HEK293T (cell line): ENCODE measurements around the gene ELOVL2.
A peak's percentile ranks its signal among the peaks of the same experiment; 100 is the strongest.

ENCODE experiments used
- CTCF ChIA-PET: fragments of 350-600 bp; formaldehyde crosslinking; extraction: SDS; loops from one replicate; lab custom pipeline; 2021; ENCODE audit warnings: antibody characterized with exemption, inconsistent platforms; lab: Yijun Ruan, JAX
- POLR2A ChIA-PET: fragments of 350-600 bp; formaldehyde crosslinking; extraction: SDS; loops from one replicate; lab custom pipeline; 2020; ENCODE audit warnings: antibody characterized with exemption, inconsistent platforms; lab: Yijun Ruan, JAX
- DNase-seq: peaks from one replicate; pipeline ENCODE4 v3.0.0; 2012; ENCODE audit warnings: mixed read lengths; ENCODE audit errors: extremely low spot score
- ARNT ChIP-seq: fragments of 450-650 bp; IDR thresholded peaks from 2 replicates; pipeline ENCODE4 v1.6.1; 2017; ENCODE audit warnings: mild to moderate bottlenecking
- BHLHE40 ChIP-seq: fragments of 450-650 bp; IDR thresholded peaks from 2 replicates; pipeline ENCODE4 v1.6.1; 2016; ENCODE audit warnings: mild to moderate bottlenecking, moderate library complexity, borderline replicate concordance
- CTBP1 ChIP-seq: fragments of 450-650 bp; IDR thresholded peaks from 2 replicates; pipeline ENCODE4 v1.6.1; 2016; ENCODE audit warnings: borderline replicate concordance
- ELF4 ChIP-seq: fragments of 450-650 bp; IDR thresholded peaks from 2 replicates; pipeline ENCODE4 v1.6.1; 2017; ENCODE audit warnings: antibody characterized with exemption
- FOXA1 ChIP-seq: fragments of 450-650 bp; IDR thresholded peaks from 2 replicates; pipeline ENCODE4 v1.6.1; 2016; ENCODE audit warnings: mild to moderate bottlenecking
- FOXK2 ChIP-seq: fragments of 450-650 bp; IDR thresholded peaks from 2 replicates; pipeline ENCODE4 v1.6.1; 2016; ENCODE audit warnings: mild to moderate bottlenecking
- FOXM1 ChIP-seq: fragments of 450-650 bp; IDR thresholded peaks from 2 replicates; pipeline ENCODE4 v1.6.1; 2017; ENCODE audit warnings: mild to moderate bottlenecking, borderline replicate concordance
- HDGF ChIP-seq: fragments of 450-650 bp; IDR thresholded peaks from 2 replicates; pipeline ENCODE4 v1.6.1; 2017; ENCODE audit warnings: antibody characterized with exemption, borderline replicate concordance
- L3MBTL2 ChIP-seq: fragments of 450-650 bp; conservative IDR thresholded peaks from 2 replicates; pipeline ENCODE4 v1.6.1; 2016; ENCODE audit warnings: mild to moderate bottlenecking
- LEF1 ChIP-seq: fragments of 450-650 bp; IDR thresholded peaks from 2 replicates; pipeline ENCODE4 v1.6.1; 2017; ENCODE audit warnings: mild to moderate bottlenecking, borderline replicate concordance
- NFRKB ChIP-seq: fragments of 450-650 bp; IDR thresholded peaks from 2 replicates; pipeline ENCODE4 v1.6.1; 2016; ENCODE audit warnings: mild to moderate bottlenecking, moderate library complexity
- SP1 ChIP-seq: fragments of 450-650 bp; IDR thresholded peaks from 2 replicates; pipeline ENCODE4 v1.6.1; 2017
- SUZ12 ChIP-seq: fragments of 450-650 bp; IDR thresholded peaks from 2 replicates; pipeline ENCODE4 v1.6.1; 2016; ENCODE audit warnings: mild to moderate bottlenecking
- TARDBP ChIP-seq: fragments of 450-650 bp; IDR thresholded peaks from 2 replicates; pipeline ENCODE4 v1.6.1; 2016
- ZNF384 ChIP-seq: fragments of 450-650 bp; IDR thresholded peaks from 2 replicates; pipeline ENCODE4 v1.6.1; 2016
- TF ChIP-seq, protein P1 (sequence below): fragments of 450-650 bp; IDR thresholded peaks from 2 replicates; pipeline ENCODE4 v1.6.1; 2016

The ELOVL2 gene

DNA sequence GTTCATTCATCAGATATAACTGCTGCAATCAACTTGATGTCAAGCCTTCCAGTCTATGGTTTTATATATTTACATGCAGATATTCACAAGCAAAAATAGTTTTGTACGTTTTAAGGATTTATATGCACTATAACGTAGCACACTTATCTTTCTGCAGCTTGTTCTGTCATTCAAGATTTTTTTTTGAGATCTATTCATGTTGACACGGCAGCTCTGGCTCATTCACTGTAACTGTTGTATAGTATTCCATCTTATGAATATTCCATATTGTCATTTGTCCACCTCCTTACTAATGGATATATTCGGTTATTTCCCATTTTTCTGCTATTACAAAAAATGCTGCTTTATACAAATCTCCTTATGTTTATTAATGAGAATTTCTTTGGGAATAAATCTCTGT, 13.2 kb downstream of the ELOVL2 start:
- POLR2A ChIA-PET = no interaction called here
- DNase-seq = no peak
- CTCF ChIA-PET = no interaction called here
- TF ChIP-seq SP1 (no peak), SUZ12 (no peak), FOXM1 (no peak), TARDBP (no peak), CTBP1 (no peak), BHLHE40 (no peak), HDGF (no peak), ZNF384 (no peak)

DNA sequence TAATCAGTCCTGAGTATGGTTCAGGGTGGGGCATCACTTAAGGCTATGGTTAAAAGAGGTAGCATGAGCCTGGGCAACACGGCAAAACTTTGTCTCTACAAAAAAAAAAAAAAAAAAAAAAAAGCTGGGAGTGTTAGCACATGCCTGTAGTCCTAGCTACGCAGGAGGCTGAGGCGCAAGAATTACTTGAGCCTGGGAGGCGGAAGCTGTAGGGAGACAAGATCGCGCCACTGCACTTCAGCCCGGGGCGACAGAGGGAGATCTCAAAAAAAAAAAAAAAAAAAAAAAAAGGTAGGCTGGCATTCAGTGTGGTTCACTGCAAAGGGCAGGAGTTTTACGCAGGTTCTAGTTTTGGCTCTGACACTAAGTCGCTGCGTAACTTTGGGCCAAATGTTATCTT, 15.1 kb downstream of the ELOVL2 start:
- TF ChIP-seq ZNF384 (0 out of 2 replicates have a peak, but pooled peaks have one; percentile 31), HDGF (no peak)
- POLR2A ChIA-PET = no interaction called here
- no peak for DNase-seq
- CTCF ChIA-PET = interaction anchor here (0.6 kb wide), 1 partner anchor 55 kb away, joined by 3 read pairs; no protein-coding TSS in a partner anchor

DNA sequence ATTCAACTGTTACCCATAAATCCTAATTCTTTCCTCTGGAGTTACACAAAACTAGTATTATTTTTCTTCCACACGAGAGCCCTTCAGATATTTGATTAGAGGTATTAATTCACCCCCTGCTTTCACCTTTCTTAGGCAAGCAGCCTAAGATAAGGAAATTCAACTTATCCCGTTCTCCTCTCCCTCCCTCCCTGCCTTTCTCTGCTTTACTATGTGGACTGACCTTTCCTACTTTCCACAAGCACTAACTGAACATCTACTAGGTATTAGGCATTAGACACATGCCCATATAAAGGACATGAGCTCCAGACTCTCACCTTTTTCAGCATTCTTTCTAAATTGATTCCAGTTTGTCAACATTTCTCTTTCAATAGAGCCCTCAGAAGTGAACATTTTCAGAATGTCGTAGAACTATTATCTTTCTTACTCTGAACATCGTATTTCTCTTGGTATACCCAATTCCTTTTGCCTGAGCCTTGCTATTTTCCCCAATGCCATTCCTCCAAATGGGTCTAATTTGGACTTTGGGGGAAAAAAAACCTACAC, 16.5 kb downstream of the ELOVL2 start:
- TF ChIP-seq HDGF (no peak), SP1 (no peak), FOXM1 (no peak), ELF4 (no peak), L3MBTL2 (no peak), TARDBP (no peak), ARNT (no peak), BHLHE40 (no peak), FOXA1 (no peak), NFRKB (no peak), CTBP1 (no peak), LEF1 (no peak), FOXK2 (no peak)
- TF ChIP-seq, protein P1, sequence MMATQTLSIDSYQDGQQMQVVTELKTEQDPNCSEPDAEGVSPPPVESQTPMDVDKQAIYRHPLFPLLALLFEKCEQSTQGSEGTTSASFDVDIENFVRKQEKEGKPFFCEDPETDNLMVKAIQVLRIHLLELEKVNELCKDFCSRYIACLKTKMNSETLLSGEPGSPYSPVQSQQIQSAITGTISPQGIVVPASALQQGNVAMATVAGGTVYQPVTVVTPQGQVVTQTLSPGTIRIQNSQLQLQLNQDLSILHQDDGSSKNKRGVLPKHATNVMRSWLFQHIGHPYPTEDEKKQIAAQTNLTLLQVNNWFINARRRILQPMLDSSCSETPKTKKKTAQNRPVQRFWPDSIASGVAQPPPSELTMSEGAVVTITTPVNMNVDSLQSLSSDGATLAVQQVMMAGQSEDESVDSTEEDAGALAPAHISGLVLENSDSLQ = no peak
- DNase-seq = no peak
- ChIA-PET POLR2A (no interaction called here), CTCF (interaction anchor here (0.6 kb wide), 1 partner anchor 51 kb away, joined by 3 read pairs; no protein-coding TSS in a partner anchor)

DNA sequence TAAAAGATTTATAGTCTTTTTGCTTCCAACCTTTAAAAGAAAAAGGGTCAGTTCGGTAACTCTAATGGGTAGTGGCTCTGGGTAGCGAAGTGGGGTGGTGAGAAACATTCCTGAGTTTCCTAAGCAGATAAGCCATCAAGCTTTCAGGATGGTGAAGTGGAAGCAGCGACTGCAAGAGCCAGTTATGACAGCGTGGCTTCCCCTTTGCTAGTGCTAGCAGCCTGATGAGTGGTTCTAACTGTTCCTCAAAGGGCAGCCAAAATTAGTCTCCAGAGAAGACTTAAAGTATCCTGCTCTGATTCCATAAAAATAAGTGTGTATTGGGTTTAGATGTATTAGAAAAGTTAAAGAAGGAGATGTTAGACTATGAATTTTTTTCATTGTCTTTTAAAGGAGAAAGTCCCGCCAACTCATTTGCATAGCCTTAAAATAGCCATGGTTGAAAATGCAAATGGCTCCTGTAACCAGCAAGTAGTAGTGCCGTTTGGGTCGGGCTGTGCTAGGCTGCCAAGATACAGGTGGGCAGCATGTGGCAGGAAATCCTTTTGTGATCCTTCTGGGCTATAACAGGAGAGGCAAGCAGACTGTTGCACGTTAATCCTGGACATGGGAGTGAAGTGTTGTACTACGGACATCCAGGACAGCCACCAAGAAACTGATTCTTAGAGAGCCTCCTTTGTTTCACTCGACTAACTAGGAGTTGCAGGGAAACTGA, 18.0 kb downstream of the ELOVL2 start:
- TF ChIP-seq, protein P1 = no peak
- TF ChIP-seq FOXK2 = no peak
- no peak for TF ChIP-seq LEF1
- TF ChIP-seq BHLHE40 = no peak
- no peak for TF ChIP-seq HDGF
- no peak for TF ChIP-seq ARNT
- TF ChIP-seq TARDBP = no peak
- no peak for TF ChIP-seq FOXM1
- no peak for TF ChIP-seq SP1
- no peak for TF ChIP-seq NFRKB
- TF ChIP-seq ZNF384 = no peak
- no peak for TF ChIP-seq FOXA1
- no peak for TF ChIP-seq ELF4
- TF ChIP-seq L3MBTL2 = no peak
- no peak for TF ChIP-seq CTBP1
- TF ChIP-seq SUZ12 = no peak
- POLR2A ChIA-PET = interaction anchor here (0.9 kb wide), 1 partner anchor 139 kb away, joined by 5 read pairs; the partner anchor contains the start of gene SYCP2L
- CTCF ChIA-PET = interaction anchor here (0.6 to 0.7 kb wide), 3 partner anchors 37 to 182 kb away, joined by 3 read pairs; no protein-coding TSS in a partner anchor
- no peak for DNase-seq

DNA sequence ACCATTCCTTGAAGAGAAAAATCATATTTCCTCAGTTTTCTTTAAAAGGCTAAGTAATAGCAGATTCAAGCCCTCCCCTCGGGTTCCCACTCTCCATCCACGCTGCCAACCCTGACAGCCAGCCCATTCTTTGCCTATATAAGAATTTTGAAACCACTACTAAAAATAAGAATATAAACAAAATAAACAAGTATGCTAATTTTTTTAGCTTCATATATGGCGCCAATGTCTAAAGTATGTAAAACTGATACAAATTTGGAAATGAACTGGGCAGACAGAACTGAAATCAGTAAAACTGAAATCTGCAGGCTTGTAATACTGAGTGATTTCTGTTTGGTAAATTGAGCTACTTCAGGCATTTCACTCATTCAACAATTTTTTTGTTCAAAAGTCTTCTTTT, 19.0 kb downstream of the ELOVL2 start:
- POLR2A ChIA-PET = no interaction called here
- no peak for DNase-seq
- TF ChIP-seq SP1 (no peak), ELF4 (no peak), TARDBP (no peak), HDGF (no peak), FOXM1 (no peak), FOXA1 (no peak), NFRKB (no peak), SUZ12 (no peak), CTBP1 (no peak), ZNF384 (no peak), L3MBTL2 (no peak), FOXK2 (no peak), LEF1 (no peak), BHLHE40 (no peak), ARNT (no peak)
- TF ChIP-seq, protein P1 = no peak
- CTCF ChIA-PET = no interaction called here

DNA sequence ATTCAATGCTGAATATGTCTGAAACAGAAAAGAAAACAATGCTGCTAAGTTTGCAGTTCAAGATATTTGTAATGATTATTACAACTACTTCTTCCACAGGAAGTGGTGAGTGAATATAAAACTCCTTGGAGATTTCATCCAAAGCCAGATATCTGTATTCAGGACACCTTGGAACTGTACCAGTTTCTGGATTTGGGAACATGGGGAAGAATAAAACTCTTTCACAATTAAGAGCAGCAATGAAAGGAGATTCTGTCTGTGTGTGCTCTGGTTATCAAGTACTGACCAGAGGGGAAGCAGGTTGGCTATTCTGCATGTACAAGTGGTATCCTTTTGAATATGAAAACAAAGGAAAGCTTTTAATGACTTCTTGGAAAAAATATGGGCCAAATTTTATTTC, 21.1 kb downstream of the ELOVL2 start:
- no peak for TF ChIP-seq LEF1
- TF ChIP-seq SP1 = no peak
- no peak for TF ChIP-seq ARNT
- no peak for TF ChIP-seq L3MBTL2
- no peak for TF ChIP-seq FOXM1
- no peak for TF ChIP-seq FOXK2
- TF ChIP-seq TARDBP = no peak
- TF ChIP-seq, protein P1 = no peak
- TF ChIP-seq ZNF384 = no peak
- no peak for TF ChIP-seq BHLHE40
- TF ChIP-seq ELF4 = no peak
- no peak for TF ChIP-seq CTBP1
- TF ChIP-seq SUZ12 = no peak
- no peak for TF ChIP-seq FOXA1
- no peak for TF ChIP-seq HDGF
- no peak for TF ChIP-seq NFRKB
- ChIA-PET CTCF (no interaction called here), POLR2A (no interaction called here)
- DNase-seq = no peak
